ENCODE results near the gene CCDC149. TPM values are rescaled to one million over a fixed set of nuclear protein-coding genes. Genes with fewer than 3 reads are reported as not detected.

Gene CCDC149
- total RNA-seq, 4 donors from 2014 or later: 21.9 to 38.7 (median 34.0) TPM

GRCh38 chr4:24889991-24890390, 22.9 kb downstream of the CCDC149 start:
- no peak for ATAC-seq
- WGBS, 2 donors (ENCODE audit: low coverage in 1 of 2): 83 to 90% methylated on average over 3 of the region's 3 CpGs
- H3K9me3 ChIP-seq: no peaks in the 10 kb centered on the region

DNA sequence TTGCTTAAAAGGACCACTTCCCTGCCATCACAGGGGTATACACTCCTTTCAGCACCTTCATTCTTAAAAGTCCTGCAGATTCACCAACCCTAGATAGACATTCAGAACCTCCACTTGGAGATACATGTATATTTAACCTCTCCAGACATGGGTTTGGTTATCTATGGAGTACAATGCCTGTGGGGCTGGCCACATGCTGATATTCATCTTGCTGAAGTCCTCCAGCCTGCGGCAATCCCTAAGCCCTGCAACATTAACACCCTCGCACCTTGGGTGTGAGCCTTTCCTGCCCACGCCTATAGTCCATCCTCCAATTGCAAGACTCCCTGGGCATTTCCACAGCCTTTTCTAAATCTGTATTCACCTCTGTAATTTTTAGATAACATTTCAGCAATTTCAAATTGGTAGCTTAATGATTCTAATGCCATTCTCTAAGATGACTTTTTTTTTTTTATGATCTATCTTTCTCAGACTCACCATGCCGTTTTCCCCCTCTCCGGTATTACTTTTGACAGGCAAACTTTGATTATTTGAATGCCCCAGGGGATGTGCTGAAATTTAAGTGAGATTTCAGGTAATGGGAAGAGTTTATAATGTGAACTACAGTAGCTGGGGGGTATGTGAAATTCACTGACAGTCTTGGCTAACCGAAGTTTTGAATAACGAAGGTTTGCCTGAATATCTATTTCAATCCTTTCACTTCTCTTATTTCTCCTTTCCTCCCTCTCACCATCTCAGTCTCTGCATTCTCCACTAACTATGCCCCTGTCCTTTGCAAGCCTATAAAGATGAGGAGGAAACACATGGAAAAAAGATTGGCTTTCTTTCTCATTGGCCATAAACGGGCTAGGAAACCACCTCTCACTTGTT, 24.1 kb downstream of the CCDC149 start:
- Histone ChIP-seq H3K27ac (no peak overlapping the region), H3K36me3 (peaks cover 0 to 23% of the 10 kb centered on the region in 2 donors), H3K27me3 (no peaks in the 10 kb centered on the region), H3K4me1 (peaks cover 0 to 10% (median 0%) of the 10 kb centered on the region in 3 donors), H3K9me3 (no peaks in the 10 kb centered on the region), H3K4me3 (no peak overlapping the region)
- no peak for ATAC-seq
- WGBS, 2 donors (ENCODE audit: low coverage in 1 of 2): 77 to 96% methylated on average over 7 to 8 of the region's 8 CpGs
- TF ChIP-seq POLR2AphosphoS5 (IDR thresholded peaks at IDR 0.05): no peak
- TF ChIP-seq POLR2A (IDR thresholded peaks at IDR 0.05): no peak
- no peak for TF ChIP-seq CTCF (IDR thresholded peaks at IDR 0.05)
- no peak for TF ChIP-seq EP300 (IDR thresholded peaks at IDR 0.05)

More at GRCh38 chr4:24889991-24890390, 22.9 kb downstream of the CCDC149 start:
- TF ChIP-seq EP300 (IDR thresholded peaks at IDR 0.05) (no peak), CTCF (IDR thresholded peaks at IDR 0.05) (no peak)
- Histone ChIP-seq H3K36me3 (peaks cover 0 to 33% of the 10 kb centered on the region in 2 donors), H3K4me3 (no peak overlapping the region), H3K4me1 (peaks cover 0 to 10% (median 0%) of the 10 kb centered on the region in 3 donors), H3K27me3 (no peaks in the 10 kb centered on the region), H3K27ac (no peak overlapping the region)

GRCh38 chr4:24887881-24888430, 24.9 kb downstream of the CCDC149 start:
- 70 to 83% methylated on average over 2 to 3 of the region's 3 CpGs for WGBS, 2 donors (ENCODE audit: low coverage in 1 of 2)
- Histone ChIP-seq H3K9me3 (no peaks in the 10 kb centered on the region), H3K4me1 (peaks cover 0 to 10% (median 0%) of the 10 kb centered on the region in 3 donors), H3K4me3 (no peak overlapping the region), H3K27ac (no peak overlapping the region), H3K27me3 (no peaks in the 10 kb centered on the region), H3K36me3 (peaks cover 0 to 22% of the 10 kb centered on the region in 2 donors)
- no peak for TF ChIP-seq CTCF (IDR thresholded peaks at IDR 0.05)
- no peak for TF ChIP-seq POLR2AphosphoS5 (IDR thresholded peaks at IDR 0.05)
- no peak for TF ChIP-seq EP300 (IDR thresholded peaks at IDR 0.05)
- no peak for TF ChIP-seq POLR2A (IDR thresholded peaks at IDR 0.05)
- ATAC-seq: no peak

GRCh38 chr4:24886596-24886995, 26.2 kb downstream of the CCDC149 start:
- Histone ChIP-seq H3K9me3 (no peaks in the 10 kb centered on the region), H3K4me3 (no peak overlapping the region), H3K36me3 (peaks cover 0 to 9% of the 10 kb centered on the region in 2 donors), H3K27ac (no peak overlapping the region), H3K4me1 (peaks cover 0 to 18% (median 0%) of the 10 kb centered on the region in 3 donors), H3K27me3 (no peaks in the 10 kb centered on the region)
- 70 to 83% methylated on average over 3 of the region's 3 CpGs for WGBS, 2 donors (ENCODE audit: low coverage in 1 of 2)
- ATAC-seq: no peak
- TF ChIP-seq POLR2A (IDR thresholded peaks at IDR 0.05): no peak
- TF ChIP-seq POLR2AphosphoS5 (IDR thresholded peaks at IDR 0.05): no peak
- no peak for TF ChIP-seq EP300 (IDR thresholded peaks at IDR 0.05)
- no peak for TF ChIP-seq CTCF (IDR thresholded peaks at IDR 0.05)

Data from gastroesophageal sphincter (tissue), 4 donors.